EL (cell line): Measurements from ENCODE around the gene YBX1.

Experiments used
- DNase-seq: peaks from one replicate; pipeline ENCODE4 v3.0.0-alpha.2; 2016

YBX1 gene

DNA sequence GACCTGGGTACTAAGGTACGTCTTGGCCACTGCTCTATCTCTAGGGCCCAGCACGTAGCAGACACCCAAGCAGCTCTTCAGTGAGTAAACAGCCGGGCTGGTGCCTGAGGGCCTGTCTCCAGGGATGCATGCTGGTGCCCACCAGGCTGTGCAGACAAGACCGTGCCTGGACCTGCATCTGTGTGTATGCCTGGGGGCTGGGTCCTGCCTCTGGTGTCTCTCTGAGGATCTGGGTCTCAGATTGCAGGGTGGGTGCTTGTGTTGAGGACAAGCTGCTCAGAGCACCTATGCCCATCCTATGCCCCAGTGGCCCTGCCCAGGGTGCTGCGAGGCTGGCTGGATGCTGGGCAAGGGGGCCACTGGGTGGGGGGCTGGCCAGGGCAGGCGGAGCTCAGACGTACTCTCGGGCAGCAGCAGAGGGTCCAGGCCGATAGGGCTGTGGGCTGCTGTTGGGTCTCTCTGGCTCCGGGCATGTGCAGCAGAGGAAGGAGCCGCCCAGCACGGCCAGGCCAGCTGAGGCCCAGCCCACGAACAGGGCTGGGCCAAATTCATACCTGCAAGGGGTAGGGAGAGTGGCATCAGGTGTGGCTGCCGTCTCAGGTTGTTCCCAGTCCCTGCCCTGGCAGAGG lies 53.4 kb downstream of the YBX1 start:
- no peak for DNase-seq

DNA sequence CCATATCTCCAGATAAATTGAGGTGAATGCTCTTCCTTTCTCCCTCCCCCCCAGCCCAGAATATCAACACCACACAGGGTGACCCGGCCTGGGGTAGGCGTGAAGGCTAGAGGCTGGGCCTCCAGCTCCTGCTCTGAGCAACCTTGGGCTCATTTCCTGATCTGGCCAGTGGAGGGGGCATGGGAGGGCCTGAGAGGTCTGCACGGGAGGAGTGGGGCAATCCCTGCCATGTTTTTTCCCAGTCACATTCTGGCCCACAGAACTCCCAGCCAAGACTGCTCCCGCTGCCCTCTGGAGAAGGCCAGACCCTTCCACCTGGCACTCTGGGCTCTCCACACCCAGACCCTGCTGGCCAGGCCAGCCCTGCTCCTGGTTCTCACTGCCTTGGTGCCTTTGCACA lies 53.9 kb downstream of the YBX1 start:
- DNase-seq: peak; percentile 45

DNA sequence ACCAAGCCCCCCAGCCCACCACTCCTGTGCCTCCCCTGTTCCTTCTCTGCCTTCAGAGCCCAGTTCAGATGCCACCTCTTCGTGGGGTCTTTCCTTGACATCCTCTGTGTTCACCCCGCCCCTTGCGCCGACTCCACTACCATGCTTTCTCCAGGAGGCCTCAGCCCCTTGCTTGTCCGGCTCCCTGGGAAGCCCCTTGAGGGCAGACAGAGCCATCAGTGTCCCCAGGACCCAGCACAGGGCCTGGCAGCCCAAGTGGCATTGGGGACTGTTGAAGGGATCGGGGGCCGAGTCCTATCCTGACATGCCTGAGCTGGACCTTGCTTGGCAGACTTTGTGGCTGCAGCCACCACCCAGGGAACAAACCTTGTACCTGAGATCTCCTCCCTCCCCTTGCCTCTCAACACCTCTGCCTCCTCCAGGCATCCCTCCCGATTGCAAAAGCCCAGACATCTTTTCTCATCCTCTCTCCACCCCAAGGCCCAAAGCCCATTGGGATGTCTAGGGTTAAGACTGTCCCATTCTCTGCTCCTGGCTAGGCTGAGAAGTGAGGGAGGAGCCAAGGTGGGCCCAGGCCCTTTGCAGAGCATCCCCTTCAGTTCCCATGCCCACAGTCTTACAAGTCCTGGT lies 54.5 kb downstream of the YBX1 start:
- DNase-seq: no peak

DNA sequence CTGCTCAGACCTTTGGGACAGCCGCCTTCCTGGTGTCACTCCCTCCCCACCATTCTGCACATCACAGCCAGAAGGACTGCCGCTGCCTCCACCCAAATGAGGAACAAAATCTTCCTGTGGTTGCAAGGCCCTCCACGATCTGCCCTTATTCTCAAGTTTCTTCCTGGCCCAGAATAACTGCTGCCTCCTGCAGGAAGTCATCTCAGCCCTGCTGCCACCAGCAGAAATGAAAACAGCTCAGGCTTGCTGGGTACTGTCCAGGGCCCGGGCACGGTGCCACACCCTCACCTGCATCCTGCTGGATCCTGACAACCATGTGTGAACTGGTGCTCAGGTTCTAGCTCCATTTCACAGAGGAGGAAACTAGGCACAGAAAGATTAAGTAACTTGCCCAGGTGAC lies 55.0 kb downstream of the YBX1 start:
- no peak for DNase-seq

DNA sequence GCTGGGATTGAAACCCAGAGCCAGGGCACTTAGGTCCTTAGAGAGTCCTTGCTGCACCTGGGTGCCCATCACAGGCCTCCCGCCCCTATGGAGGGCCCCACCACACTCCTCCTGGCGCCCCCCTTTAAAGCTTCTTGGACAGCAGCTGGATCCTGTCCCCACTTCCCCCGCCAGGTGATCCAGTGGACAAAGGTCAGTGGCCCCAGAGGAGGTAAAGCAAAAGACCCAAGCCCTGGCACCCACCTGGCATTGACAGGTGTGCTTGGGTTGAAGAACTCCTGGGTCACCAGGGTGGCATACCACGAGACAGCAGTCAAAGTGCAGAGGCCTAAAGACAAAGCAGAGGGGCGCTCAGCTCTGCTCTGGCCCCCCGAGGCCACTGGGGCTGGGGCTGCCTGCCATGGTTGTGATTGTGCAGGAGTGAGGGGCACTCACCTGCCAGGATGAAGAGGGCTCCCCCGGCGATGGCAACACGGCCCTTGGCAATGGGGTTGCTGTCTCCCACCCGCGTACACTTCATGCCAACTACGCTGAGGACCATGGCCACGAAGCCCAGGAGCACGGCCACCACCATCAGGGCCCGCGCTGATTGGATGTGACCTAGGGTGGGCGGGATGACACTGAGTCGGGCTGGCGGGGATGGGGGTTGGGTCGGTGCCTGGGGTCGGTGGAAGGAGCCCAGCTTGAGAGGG lies 55.9 kb downstream of the YBX1 start:
- no peak for DNase-seq

DNA sequence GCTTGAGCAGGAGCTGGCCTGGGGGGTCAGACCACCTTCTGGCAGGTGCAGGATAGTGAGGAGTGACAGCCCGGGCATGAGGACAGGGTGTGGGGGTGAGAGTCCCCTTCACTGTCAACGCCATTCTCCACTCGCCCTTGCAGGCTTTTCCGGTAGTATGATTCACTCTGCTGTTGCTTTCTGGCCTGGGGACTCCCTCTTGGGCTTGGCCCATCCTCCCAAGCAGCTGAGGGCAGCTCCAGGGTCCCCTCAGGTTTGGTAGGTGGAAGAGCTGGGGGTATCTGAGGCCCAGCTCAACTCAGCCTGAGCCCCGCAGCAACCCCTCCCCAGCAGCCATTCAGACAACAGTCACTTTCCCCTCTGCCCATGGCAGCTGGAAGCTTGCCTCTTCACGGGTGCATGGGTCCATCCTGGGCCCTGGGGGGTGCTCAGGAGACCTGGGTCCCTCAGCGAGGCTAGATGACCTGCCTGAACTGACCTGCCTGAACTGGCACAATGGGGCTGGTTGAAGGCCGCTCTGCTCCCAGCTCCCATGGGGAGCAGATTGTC lies 56.5 kb downstream of the YBX1 start:
- no peak for DNase-seq

DNA sequence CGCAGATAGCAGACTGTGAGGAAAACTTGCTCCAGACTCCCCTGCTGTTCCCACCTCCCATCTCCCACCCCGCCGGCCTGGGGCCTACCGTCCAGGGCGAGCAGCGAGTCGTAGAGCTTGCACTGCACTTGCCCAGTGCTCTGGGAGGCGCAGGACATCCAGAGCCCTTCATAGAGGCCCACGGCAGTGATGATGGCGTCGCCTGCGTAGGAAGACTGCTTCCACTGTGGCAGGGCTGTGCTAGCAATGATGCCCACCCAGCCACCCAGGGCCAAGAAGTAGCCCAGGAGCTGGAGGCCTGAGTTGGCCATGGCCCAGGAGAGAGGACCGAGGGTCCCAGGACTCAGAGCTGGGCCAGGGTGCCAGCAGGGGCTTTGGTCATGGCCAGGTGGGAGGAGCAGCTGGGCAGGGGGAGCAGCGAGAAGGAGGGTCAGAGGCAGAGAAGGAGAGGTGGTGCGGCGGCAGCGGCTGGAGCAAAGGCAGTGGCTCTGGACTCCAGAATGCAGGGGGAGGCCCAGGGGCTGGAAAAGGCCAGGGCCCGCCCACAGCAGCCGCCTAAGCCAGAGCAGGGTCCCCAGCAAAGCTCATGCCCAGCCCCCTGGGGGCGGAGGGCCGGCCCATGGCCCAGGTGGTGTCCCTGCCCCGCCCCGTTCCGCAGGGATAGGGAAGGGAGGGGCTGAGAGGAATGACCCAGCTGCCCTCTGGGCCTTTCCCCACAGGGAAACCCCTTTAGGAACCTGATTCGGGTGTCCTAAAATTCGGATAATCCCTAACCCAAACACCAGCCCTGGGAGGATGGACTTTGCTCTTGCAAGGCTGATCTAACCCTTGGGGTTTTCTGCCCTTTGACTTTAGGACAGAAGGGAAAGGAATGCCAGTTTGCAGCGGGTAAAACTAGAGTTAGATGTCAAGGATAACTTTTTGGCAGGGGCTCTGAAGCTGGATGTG lies 57.8 kb downstream of the YBX1 start, which contains the start of gene CLDN19:
TSS of gene CLDN19 (minus strand) at position 484 of the 948 bp plus-strand sequence. CDS start at position 311, 173 bp downstream.
- DNase-seq: no peak

DNA sequence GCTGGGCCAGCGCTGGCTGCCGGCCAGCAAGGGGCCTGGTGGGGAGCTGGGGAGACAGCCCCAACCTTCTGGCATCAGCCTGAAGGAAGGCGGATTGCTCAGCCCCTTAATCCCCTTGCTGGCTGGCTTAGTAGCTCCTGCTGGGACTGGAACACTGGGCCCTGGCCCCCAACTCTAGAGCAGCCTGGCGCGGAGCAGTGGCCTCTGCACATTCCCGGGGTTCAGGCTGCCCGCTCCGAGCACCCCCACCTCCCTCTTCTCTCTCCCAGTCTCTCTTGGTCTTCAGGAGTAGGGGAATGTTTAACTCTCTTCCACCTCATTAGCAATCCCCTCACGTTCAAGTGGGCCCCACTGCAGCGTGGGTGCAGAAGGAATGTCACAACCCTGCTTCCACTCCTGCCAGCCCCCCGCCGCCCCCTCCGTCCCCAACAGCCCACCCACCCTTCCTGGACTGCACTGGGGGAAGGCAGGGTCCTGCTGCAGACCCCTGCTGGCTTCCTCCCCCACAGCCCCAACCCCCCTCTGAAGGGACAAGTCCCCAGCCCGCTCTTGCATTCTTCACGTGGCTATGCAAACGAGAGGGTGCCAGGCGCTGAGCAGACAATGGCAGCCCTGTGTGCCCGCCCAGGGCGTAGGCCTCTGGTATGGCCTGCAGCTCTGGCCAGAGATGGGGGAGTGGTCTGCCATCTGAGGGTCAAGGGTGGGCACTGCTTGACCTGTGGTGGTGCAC lies 58.8 kb downstream of the YBX1 start:
- DNase-seq: no peak

DNA sequence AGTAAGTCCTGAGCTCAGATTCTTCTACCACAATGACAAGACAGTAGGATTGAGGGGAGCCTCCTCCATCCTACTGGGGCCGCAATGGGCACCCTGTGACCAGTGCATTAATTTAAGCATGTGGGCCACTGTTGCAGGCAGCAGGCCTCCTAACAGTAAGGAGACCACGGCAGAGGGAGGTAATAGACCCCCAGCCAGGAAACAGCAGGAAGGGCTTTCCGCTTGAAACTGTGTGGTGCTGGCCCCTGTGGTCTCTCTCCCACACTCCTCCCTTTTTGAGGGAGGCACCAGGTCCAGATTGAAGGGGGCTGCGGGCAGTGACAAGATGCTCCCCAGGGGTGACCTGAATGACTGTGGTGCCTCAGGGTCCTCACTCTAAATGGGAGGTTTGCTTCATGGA lies 59.5 kb downstream of the YBX1 start:
- no peak for DNase-seq

DNA sequence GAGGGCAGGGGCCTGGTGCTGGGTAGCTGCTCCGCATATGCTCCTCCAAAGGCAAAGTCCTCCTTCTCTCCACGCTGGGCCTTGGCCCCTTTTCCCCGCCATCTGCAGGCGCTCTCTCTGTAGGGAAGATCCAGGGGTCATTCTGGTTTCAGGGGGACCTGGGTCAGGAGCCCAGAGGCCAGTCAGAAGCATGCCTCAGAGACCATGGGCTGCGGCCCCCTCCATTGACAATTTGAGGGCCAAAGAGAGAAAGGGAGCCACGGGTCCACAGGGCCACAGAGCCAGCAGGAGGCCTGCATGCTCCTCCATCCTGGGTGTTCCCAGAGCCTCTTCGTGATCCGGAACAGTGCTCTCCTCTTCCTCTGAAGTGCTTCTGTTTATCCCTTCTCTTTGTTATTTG lies 59.9 kb downstream of the YBX1 start:
- no peak for DNase-seq

DNA sequence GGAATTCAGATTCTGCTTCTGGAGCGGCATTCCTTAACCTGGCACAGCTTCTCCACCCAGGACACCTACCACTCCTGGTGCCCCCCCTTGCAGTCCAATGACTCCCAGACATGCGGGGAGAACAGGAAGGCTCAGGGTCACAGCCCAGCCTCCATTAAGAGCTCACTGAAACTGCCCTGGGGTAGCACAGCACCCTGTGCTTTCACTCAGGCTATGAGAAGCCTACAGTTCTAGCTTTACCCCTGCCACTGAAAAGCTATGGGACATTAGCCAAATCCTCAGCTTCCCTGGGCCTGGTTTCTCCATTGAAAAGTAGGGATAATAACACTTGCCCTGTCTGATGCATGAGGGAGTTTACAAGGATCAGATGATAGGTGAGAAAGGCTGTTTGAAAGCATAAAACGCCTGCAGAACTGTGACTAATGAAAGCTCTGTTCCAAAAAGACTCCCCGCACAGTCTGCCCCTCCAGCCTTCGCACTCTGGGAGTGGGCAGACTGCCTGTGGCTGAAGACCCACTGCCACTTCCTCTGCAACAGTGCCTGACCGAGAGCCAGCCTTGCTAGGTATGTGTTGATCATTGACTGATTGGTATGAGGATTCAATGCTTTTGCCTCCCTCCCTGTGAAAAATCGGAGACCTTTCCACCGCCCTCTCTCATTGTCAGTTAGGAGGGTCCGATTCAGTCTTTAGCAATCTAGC lies 60.5 kb downstream of the YBX1 start:
- no peak for DNase-seq

DNA sequence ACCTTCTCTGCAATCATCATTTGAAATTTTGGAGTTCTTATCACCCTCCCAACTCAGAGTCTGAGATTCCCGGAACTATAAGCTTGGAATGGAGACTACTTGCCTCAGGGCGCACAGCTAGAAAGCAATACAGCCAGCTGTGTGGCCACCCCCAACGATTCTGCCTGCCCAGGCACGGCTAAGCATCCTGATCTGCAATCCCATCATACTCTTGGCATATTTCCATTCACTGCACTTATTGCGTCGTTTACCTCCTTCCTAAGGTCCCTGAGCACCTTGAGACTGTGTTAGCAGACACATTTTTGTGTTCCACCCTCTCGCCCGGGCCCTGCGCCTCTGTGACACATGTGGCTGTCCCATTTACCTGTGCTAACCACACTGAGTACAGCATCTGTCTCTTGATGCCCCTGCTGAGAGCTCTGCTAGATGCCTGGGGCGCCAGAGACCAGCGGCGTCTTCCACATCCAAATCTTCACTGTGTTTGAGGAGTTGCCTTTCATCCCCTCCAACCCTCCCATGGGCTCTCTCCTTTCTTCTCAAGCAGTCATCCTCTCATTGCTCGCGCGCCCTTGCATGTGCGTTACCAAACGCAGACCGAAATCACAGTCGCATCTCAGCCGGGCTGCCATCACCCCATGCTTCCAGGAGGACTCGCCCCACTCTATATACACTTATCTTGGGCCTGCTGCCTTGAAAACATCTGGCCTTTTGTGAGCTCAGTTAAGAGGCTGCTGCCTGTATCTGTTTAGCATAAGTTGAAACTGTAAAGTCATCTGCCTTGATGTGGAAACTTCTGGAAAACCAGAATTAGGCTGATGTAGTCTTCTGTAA lies 61.3 kb downstream of the YBX1 start:
- DNase-seq: peak; percentile 46

DNA sequence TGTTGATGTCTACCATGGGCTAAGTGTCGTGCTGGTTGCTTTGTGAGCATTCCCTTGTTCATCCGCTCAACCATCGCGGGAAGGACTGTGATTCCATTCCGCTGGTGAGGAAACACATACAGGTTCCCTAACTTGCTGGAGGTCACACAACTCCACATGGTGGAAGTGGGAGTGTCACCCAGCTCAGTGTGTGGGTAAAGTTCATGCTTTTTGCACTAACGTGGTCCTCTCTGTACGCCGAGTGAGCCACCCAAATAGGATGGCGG lies 61.9 kb downstream of the YBX1 start:
- no peak for DNase-seq

DNA sequence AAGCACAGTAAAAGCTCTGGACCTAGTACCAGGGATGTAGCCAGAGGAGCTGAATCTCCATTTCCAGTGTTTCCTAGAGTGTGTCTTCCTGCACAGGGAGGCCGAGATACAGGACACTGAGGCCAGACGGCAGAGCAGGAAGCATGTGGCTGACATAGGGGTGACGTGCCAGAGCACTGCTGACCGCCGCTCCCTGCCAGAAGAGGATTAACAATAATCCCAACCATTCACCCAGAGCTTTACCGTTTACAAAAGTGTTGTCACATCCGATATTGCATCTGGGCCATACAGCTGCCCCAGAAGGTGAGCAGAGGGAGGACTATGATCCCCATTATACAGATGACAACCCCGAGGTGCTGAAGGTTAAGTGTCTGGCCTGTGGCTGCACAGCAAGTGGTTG lies 63.6 kb downstream of the YBX1 start:
- no peak for DNase-seq

DNA sequence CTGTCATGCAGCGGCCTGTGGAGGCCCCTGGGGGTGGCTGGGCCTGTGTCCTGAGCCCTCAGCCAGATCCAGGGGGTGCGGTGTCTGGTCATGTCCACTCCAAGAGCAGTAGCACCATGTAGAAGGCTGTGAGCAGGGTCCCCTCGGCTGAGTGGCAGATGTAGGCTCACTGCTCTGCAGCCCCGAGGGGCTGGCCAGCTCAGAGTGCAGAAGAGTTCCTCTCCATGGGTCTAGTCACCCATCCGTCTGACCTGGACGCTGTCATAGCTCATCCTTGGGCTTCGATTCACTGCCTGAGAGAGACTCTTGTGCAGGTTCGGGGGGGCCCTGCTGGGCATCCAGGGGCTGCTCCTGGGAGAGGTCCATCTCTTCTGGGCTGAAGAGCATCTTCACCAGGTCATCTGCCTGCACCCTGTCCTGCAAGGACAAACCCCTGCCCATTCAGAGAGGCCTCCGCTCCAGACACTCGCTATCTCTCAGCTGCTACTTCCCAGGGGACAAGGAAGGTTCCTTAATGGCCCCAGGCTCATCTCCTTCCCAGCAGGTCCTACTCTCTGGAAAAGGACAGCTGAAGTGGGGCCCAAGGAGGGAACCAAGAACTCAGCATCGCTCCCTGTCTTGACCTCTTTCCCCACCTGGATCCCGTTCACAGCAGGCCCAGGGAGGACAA lies 64.4 kb downstream of the YBX1 start:
- no peak for DNase-seq

DNA sequence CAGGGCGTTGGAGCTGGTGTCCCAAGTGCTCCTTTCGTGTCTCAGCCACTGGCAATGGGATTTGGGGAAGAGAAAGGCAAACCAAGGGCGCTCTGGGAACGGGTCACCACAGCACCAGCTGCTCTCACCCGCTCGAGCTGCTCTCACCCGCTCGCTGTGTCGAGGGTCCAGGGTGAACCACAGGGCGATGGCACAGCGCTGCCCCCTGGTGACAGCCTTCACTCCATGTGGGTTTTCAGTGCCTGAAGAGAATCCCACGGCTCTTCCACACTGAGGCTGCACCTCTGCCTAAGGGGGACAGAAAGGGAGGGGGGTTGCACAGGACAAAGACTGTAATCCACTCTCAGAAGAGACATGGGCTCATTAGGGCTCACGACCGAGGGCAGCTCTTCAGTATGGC lies 64.9 kb downstream of the YBX1 start:
- DNase-seq: no peak

DNA sequence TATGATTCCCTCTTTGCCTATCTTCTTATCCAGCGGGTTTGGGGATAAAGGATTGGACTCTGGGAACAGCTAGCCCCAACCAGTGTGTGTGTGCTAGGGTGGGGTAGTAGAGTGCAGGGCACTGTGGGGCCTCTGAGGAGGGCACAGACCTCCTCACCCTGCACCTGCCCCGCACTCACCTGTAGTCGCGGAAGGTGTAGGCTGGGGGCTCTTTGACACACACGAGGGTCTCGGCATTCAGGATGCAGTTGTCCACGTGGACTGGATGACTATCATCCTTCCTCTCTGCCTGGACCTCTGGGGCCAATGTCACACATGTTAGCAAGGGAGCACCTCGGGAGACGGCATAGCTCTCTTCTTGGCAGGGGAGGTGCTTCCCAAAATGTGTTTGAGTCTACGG lies 65.8 kb downstream of the YBX1 start:
- no peak for DNase-seq

DNA sequence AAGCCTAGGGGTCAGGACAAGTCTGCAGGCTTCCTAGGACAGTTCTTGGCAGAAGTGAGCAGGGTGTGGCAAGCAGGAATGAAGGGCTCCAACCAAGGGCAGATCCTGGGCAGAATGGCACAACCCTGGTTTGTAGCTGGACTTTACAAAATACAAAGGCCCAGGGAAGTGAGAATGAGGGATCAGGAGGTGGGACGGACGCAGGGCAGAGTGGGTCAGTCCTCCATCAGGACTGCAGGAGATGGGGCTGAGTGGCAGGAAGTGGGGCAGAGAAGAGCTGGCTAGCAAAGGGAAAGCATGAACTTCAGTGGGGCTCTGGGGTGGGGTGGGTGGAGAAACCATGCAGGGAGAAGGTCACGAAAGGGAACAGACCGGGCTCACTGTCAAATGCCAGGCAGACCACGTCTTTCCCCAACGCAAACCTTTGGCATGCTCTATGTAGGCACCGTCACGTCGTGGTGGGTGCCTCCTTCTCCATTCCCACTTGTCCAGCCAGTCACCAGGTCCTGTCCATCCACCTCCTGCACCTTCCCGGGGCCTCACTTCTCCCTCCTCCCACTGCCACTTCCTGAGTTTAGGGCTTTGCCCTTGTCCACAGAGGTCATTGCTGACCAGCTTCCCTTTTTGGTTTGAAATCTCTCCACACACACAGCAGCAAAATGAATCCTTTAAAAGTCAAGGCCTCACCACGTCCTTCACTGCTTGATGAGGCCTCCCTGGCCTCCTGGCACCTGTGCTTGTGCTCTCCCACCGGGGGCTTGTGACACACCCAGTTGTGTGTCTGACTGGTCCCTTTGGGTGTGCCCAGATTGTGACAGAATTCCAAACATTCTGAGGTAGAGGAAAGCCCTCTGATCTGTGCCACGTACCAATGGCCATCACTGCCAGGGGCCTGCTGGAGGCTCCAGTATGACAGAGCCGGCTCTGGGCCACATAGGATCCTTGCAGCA lies 66.5 kb downstream of the YBX1 start:
- no peak for DNase-seq

DNA sequence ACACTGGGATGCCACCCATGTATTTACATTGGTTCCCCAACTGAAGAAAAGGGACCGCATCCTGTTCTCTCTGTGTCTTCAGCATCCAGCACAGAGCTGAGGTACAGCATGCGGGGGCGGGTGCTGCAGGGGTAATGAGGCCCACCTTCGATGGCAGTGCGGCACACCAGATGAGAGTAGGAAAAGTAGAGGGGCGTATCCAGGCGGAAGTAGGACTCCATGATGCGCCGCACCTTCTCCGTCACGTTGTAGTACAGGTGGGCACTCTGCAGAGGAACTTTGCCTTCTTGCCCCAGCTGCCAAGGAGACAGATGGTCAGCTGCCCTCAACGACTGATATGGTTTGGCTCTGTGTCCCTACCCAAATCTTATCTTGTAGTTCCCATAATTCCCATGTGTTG lies 67.8 kb downstream of the YBX1 start:
- DNase-seq: no peak
